Measurements from ENCODE around the gene MSGN1. TPM values are rescaled to one million over a fixed set of nuclear protein-coding genes. Genes with fewer than 3 reads are reported as not detected.

MSGN1 gene
- total and polyA plus RNA-seq, 2 donors (not counting 3 experiments of a cell fraction or from before 2014, with no cell fraction given) = not detected

DNA sequence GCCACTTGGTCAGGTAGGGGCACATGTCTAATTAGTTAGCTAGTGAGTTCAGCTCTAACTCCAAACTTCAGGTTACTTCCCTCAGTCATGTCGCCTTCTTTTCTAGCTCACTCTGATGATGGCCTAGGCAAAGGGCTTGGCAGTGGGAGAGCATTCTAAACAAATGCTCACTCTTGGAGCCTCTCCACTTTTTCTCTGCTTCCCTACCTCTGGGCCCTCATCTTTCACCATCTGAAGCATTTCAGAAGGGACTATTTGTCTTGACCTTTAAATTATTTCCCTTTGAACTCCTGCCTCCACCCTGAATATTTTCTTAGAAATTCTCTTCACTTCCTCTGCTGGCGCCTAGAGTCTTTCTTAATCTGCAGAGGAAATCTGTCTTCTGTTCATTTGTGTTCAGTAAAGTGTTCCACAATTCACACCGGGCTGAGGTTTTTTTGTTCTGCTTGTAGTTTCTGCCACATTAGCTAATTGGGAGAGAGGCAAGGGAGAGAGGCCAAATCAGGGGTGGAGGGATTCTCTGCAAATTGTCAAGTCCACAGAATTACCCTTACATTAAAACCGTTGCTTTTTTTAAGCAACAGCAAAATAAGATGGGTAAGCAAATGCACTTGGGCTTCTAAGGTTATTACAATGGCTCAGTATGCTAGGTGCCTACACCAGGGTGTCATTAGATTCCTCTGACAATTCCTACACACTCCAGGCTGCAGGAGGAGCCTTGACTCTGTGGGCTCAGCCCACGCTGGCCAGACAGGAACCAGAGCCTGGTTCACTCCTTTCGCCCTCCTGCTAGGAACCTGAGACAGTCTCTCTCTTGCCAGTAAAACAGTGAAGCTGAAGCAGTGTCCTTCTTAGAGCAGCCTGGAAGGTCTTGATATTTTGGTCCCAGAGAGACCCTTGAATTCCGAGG lies 5.5 kb downstream of the MSGN1 start:
- Histone ChIP-seq H3K4me1 (ENCODE audit: control insufficient read depth, extremely low read depth, insufficient read depth, low read length) (no peaks in the 10 kb centered on the region), H3K36me3 (ENCODE audit: control insufficient read depth in 2 of 2, extremely low read depth in 1 of 2, insufficient read depth in 2 of 2, low read length in 2 of 2) (no peaks in the 10 kb centered on the region), H4K20me1 (replicated peaks; ENCODE audit: control insufficient read depth, extremely low read depth, insufficient read depth, low read length) (no peaks in the 10 kb centered on the region), H3K4me2 (ENCODE audit: insufficient read depth, low read length) (no peak overlapping the region), H3K9me3 (replicated peaks; ENCODE audit: control insufficient read depth, insufficient read depth, low read length) (no peaks in the 10 kb centered on the region), H3K27me3 (ENCODE audit: control insufficient read depth in 2 of 2, insufficient read depth in 2 of 2, low read length in 2 of 2) (peaks cover 0 to 3% of the 10 kb centered on the region in 2 experiments), H3K4me3 (replicated peaks in 1 of 3; ENCODE audit: insufficient read depth in 1 of 3, low read depth in 1 of 3, low read length in 3 of 3) (no peak overlapping the region), H3K9me1 (replicated peaks; ENCODE audit: control insufficient read depth, extremely low read depth, insufficient read depth, low read length) (no peaks in the 10 kb centered on the region), H3K79me2 (ENCODE audit: control insufficient read depth, insufficient read depth, low read length) (no peaks in the 10 kb centered on the region), H2AFZ (ENCODE audit: low read depth, low read length) (no peak overlapping the region), H3K9ac (replicated peaks; ENCODE audit: extremely low read depth, insufficient read depth, low read length) (no peak overlapping the region), H3K27ac (ENCODE audit: insufficient read depth, low read depth, low read length) (no peak overlapping the region)
- ChIA-PET POLR2A (no interaction called here), CTCF (interaction anchor here (1.1 kb wide), 1 partner anchor 9 kb away, joined by 4 read pairs; no protein-coding TSS in a partner anchor)
- intact Hi-C loops (cut with micrococcal nuclease) (no loop called here), dilution Hi-C loops (cut with MboI; ENCODE audit: extremely low pct_ligation_motif_present, low sequenced_read_pairs) (no loop called here)
- no TSS peak for BruUV-seq (replicated peaks)
- peak; percentile 14 for DNase-seq (ENCODE audit: low read depth, low spot score)
- TF ChIP-seq, protein P1, sequence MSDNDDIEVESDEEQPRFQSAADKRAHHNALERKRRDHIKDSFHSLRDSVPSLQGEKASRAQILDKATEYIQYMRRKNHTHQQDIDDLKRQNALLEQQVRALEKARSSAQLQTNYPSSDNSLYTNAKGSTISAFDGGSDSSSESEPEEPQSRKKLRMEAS (IDR thresholded peaks at IDR 0.05; ENCODE audit: insufficient read depth, insufficient read length) = no peak
- no peak for FAIRE-seq

DNA sequence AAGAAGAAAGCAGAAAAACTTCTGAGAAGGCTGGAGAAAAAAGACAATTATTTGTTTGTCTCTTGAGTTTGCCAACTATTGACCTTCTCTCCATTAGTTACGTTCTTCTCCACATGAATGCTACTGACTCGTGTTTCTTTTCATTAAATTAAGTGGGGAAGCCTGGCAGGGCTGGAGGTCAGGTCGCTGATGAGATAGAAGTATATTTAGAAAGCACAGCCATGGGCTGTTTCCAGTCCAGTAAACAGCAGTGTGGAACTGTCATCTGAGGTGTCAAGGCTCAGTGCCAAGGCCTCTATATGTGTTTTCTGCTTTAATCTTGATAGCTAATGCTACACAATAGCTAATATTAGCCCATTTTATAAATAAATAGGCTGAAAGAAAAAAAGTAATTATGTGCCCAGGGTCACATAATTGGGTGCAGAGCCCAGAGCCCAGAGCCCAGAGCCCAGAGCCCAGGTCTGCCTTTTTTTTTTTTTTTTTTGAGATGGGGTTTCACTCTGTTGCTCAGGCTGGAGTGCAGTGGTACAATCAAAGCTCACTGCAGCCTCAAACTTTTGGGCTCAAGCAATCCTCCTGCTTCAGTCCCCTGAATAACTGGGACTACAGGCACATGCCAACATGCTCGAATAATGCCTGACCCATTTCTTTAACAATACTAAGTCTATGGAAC lies 6.3 kb downstream of the MSGN1 start:
- Histone ChIP-seq H4K20me1 (replicated peaks; ENCODE audit: control insufficient read depth, extremely low read depth, insufficient read depth, low read length) (no peaks in the 10 kb centered on the region), H2AFZ (ENCODE audit: low read depth, low read length) (no peak overlapping the region), H3K9ac (replicated peaks; ENCODE audit: extremely low read depth, insufficient read depth, low read length) (no peak overlapping the region), H3K27ac (ENCODE audit: insufficient read depth, low read depth, low read length) (no peak overlapping the region), H3K4me2 (ENCODE audit: insufficient read depth, low read length) (no peak overlapping the region), H3K9me1 (replicated peaks; ENCODE audit: control insufficient read depth, extremely low read depth, insufficient read depth, low read length) (no peaks in the 10 kb centered on the region), H3K36me3 (ENCODE audit: control insufficient read depth in 2 of 2, extremely low read depth in 1 of 2, insufficient read depth in 2 of 2, low read length in 2 of 2) (no peaks in the 10 kb centered on the region), H3K4me1 (ENCODE audit: control insufficient read depth, extremely low read depth, insufficient read depth, low read length) (no peaks in the 10 kb centered on the region), H3K27me3 (ENCODE audit: control insufficient read depth in 2 of 2, insufficient read depth in 2 of 2, low read length in 2 of 2) (peaks cover 0 to 3% of the 10 kb centered on the region in 2 experiments), H3K4me3 (replicated peaks in 1 of 3; ENCODE audit: insufficient read depth in 1 of 3, low read depth in 1 of 3, low read length in 3 of 3) (no peak overlapping the region), H3K9me3 (replicated peaks; ENCODE audit: control insufficient read depth, insufficient read depth, low read length) (no peaks in the 10 kb centered on the region), H3K79me2 (ENCODE audit: control insufficient read depth, insufficient read depth, low read length) (no peaks in the 10 kb centered on the region)
- CTCF ChIA-PET = interaction anchor here (1.5 kb wide), 1 partner anchor 177 kb away, joined by 3 read pairs; no protein-coding TSS in a partner anchor
- BruUV-seq (replicated peaks) = no TSS peak
- dilution Hi-C loops (cut with MboI; ENCODE audit: extremely low pct_ligation_motif_present, low sequenced_read_pairs) (no loop called here), intact Hi-C loops (cut with micrococcal nuclease) (no loop called here)
- POLR2A ChIA-PET = no interaction called here
- FAIRE-seq (no peak), DNase-seq (ENCODE audit: low read depth, low spot score) (no peak)
- TF ChIP-seq POLR2AphosphoS5 (IDR thresholded peaks at IDR 0.05; ENCODE audit: insufficient read depth, low read depth, low read length) (no peak), FOS (IDR thresholded peaks at IDR 0.05; ENCODE audit: borderline replicate concordance, insufficient read depth, low read length) (no peak), POLR2A (IDR thresholded peaks at IDR 0.05; ENCODE audit: low read depth, low read length) (no peak), EZH2 (IDR thresholded peaks at IDR 0.05; ENCODE audit: borderline replicate concordance, low read depth, low read length, severe bottlenecking) (no peak), JUN (IDR thresholded peaks at IDR 0.05; ENCODE audit: borderline replicate concordance, insufficient read depth, insufficient read length, low read depth) (no peak)
- TF ChIP-seq, protein P2, sequence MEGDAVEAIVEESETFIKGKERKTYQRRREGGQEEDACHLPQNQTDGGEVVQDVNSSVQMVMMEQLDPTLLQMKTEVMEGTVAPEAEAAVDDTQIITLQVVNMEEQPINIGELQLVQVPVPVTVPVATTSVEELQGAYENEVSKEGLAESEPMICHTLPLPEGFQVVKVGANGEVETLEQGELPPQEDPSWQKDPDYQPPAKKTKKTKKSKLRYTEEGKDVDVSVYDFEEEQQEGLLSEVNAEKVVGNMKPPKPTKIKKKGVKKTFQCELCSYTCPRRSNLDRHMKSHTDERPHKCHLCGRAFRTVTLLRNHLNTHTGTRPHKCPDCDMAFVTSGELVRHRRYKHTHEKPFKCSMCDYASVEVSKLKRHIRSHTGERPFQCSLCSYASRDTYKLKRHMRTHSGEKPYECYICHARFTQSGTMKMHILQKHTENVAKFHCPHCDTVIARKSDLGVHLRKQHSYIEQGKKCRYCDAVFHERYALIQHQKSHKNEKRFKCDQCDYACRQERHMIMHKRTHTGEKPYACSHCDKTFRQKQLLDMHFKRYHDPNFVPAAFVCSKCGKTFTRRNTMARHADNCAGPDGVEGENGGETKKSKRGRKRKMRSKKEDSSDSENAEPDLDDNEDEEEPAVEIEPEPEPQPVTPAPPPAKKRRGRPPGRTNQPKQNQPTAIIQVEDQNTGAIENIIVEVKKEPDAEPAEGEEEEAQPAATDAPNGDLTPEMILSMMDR (IDR thresholded peaks at IDR 0.05; ENCODE audit: extremely low read depth in 1 of 2, insufficient read depth in 1 of 2, low read depth in 1 of 2, low read length in 2 of 2) = no peak
